ENCODE data around the gene GLRB. TPM values are rescaled to one million over a fixed set of nuclear protein-coding genes. Genes with fewer than 3 reads are reported as not detected.

GLRB gene
- polyA plus RNA-seq, 2 of the 4 experiments (the other 2 are of a cell fraction): 1.8 to 3.1 TPM

GRCh38 chr4:157170321-157170720, 94.4 kb downstream of the GLRB start:
- ATAC-seq (no peak), DNase-seq (ENCODE audit: low read depth in 1 of 2, low spot score in 1 of 2) (no peak), FAIRE-seq (no peak)
- Histone ChIP-seq H3K4me1 (no peaks in the 10 kb centered on the region), H3K9me3 (no peaks in the 10 kb centered on the region), H3K4me3 (no peak overlapping the region), H3K27ac (no peak overlapping the region), H3K4me2 (no peak overlapping the region)
- TF ChIP-seq RFX5 (IDR thresholded peaks at IDR 0.05) (no peak), SMC3 (IDR thresholded peaks at IDR 0.05) (no peak), ZC3H11A (IDR thresholded peaks at IDR 0.05) (no peak), HOXA7 (CRISPR knock-in tag; IDR thresholded peaks at IDR 0.05) (no peak), JUNB (IDR thresholded peaks at IDR 0.05) (no peak), SREBF2 (IDR thresholded peaks at IDR 0.05) (no peak), FOSL2 (IDR thresholded peaks at IDR 0.05) (no peak), FOSL2 (CRISPR knock-in tag; IDR thresholded peaks at IDR 0.05) (no peak), ATOH8 (CRISPR knock-in tag; IDR thresholded peaks at IDR 0.05; ENCODE audit: low read depth) (no peak), FOXS1 (CRISPR knock-in tag; IDR thresholded peaks at IDR 0.05) (no peak), CHD2 (IDR thresholded peaks at IDR 0.05; ENCODE audit: low read length, partially characterized antibody) (no peak), FOSB (CRISPR knock-in tag; IDR thresholded peaks at IDR 0.05) (no peak), CHD4 (IDR thresholded peaks at IDR 0.05; ENCODE audit: borderline replicate concordance) (no peak), BCL3 (IDR thresholded peaks at IDR 0.05) (no peak), TFCP2L1 (CRISPR knock-in tag; IDR thresholded peaks at IDR 0.05) (no peak), CBX2 (IDR thresholded peaks at IDR 0.05; ENCODE audit: borderline replicate concordance, low read depth) (no peak), JUN (IDR thresholded peaks at IDR 0.05) (no peak), CBX8 (IDR thresholded peaks at IDR 0.05) (no peak), ELK1 (IDR thresholded peaks at IDR 0.05; ENCODE audit: low read depth, low read length) (no peak), PHF8 (IDR thresholded peaks at IDR 0.05; ENCODE audit: borderline replicate concordance, low read depth) (no peak)
- ChIA-PET POLR2A (no interaction called here), CTCF (no interaction called here)
- WGBS (ENCODE audit: missing lambda C conversion rate): 69% methylated on average over 5 of the region's 5 CpGs

GRCh38 chr4:157172011-157172410, 96.1 kb downstream of the GLRB start:
- Histone ChIP-seq H3K9me3 (no peaks in the 10 kb centered on the region), H3K4me2 (no peak overlapping the region), H3K4me3 (no peak overlapping the region), H3K27ac (no peak overlapping the region), H3K4me1 (no peaks in the 10 kb centered on the region)
- DNase-seq (ENCODE audit: low read depth in 1 of 2, low spot score in 1 of 2): peak in 1 of 2 experiments; percentile 1
- ChIA-PET CTCF (no interaction called here), POLR2A (no interaction called here)
- ATAC-seq: no peak
- no peak for FAIRE-seq
- 7% methylated on average over 3 of the region's 3 CpGs for whole genome bisulfite sequencing (ENCODE audit: missing lambda C conversion rate)
- TF ChIP-seq RCOR1 (IDR thresholded peaks at IDR 0.05; ENCODE audit: low read depth, low read length) (no peak), PBX3 (IDR thresholded peaks at IDR 0.05) (no peak), CHD2 (IDR thresholded peaks at IDR 0.05; ENCODE audit: low read length, partially characterized antibody) (no peak), RAD21 (conservative IDR thresholded peaks at IDR 0.05 in 1 of 2, IDR thresholded peaks at IDR 0.05 in 1 of 2) (peak in 1 of 2 experiments; percentile 39; a peak in 3 of 5 replicates), POLR2AphosphoS2 (conservative IDR thresholded peaks at IDR 0.05; ENCODE audit: low read length) (no peak), CTCF (IDR thresholded peaks at IDR 0.05) (peak; percentile 24; the same call in 2 of the 3 replicates), HOXB5 (CRISPR knock-in tag; IDR thresholded peaks at IDR 0.05) (no peak), RFX5 (IDR thresholded peaks at IDR 0.05) (no peak), SMC3 (IDR thresholded peaks at IDR 0.05) (no peak), REST (IDR thresholded peaks at IDR 0.05) (no peak)
